ENCODE data around the gene OR51I2.

The OR51I2 gene

GRCh38 chr11:5449023-5449422 lies at the start of gene OR51I2:
Gene OR51I2 (plus strand): TSS chr11:5449323. CDS start chr11:5453489, 4,166 bp downstream.
- no peak for DNase-seq

GRCh38 chr11:5405173-5405572 lies 44.0 kb upstream of the OR51I2 start:
- no peak for DNase-seq

- no peak for DNase-seq
Measured at GRCh38 chr11:5420993-5421392, 28.1 kb upstream of the OR51I2 start.

GRCh38 chr11:5421811-5422210 lies 27.3 kb upstream of the OR51I2 start, which contains the start of gene OR51Q1:
Gene OR51Q1 (plus strand): TSS chr11:5422111. CDS start chr11:5422201, 90 bp downstream.
- DNase-seq: no peak

- DNase-seq: no peak
Measured at GRCh38 chr11:5423131-5423530, 26.0 kb upstream of the OR51I2 start.

- no peak for DNase-seq
Measured at GRCh38 chr11:5441414-5441813, 7.7 kb upstream of the OR51I2 start, which contains the start of gene OR51I1. Gene OR51I1 (minus strand): TSS chr11:5441514. CDS start chr11:5441514, 0 bp downstream.

- no peak for DNase-seq
Measured at GRCh38 chr11:5443835-5444393, 5.2 kb upstream of the OR51I2 start.

- DNase-seq: no peak
Measured at GRCh38 chr11:5449432-5449831, 309 bp downstream of the OR51I2 start.

- no peak for DNase-seq
Measured at GRCh38 chr11:5460983-5461621, 12.0 kb downstream of the OR51I2 start.

- DNase-seq: no peak
Measured at GRCh38 chr11:5467527-5467926, 18.4 kb downstream of the OR51I2 start.

- no peak for DNase-seq
Measured at GRCh38 chr11:5473921-5474320, 24.8 kb downstream of the OR51I2 start.

GRCh38 chr11:5476186-5476819 lies 27.2 kb downstream of the OR51I2 start:
- peak; percentile 13 for DNase-seq

GRCh38 chr11:5486003-5486402 lies 36.9 kb downstream of the OR51I2 start:
- DNase-seq: no peak

GRCh38 chr11:5486421-5486820 lies 37.3 kb downstream of the OR51I2 start:
- DNase-seq: no peak

GRCh38 chr11:5488385-5488784 lies 39.3 kb downstream of the OR51I2 start, which contains the start of gene OR52D1:
Gene OR52D1 (plus strand): TSS chr11:5488685. CDS start chr11:5488707, 22 bp downstream.
- no peak for DNase-seq

- DNase-seq: no peak
Measured at GRCh38 chr11:5488798-5489399, 39.8 kb downstream of the OR51I2 start.

- DNase-seq: no peak
Measured at GRCh38 chr11:5489576-5490357, 40.6 kb downstream of the OR51I2 start.

- no peak for DNase-seq
Measured at GRCh38 chr11:5499671-5500070, 50.5 kb downstream of the OR51I2 start.

- no peak for DNase-seq
Measured at GRCh38 chr11:5500393-5500801, 51.3 kb downstream of the OR51I2 start.

GRCh38 chr11:5504403-5504921 lies 55.3 kb downstream of the OR51I2 start:
- no peak for DNase-seq

- no peak for DNase-seq
Measured at GRCh38 chr11:5505363-5506048, 56.4 kb downstream of the OR51I2 start.
